GM18951 (cell line): ENCODE results near the gene PXDN.

Experiments used
- POLR2A ChIP-seq: IDR thresholded peaks from 4 replicates; pipeline ENCODE4 v1.6.1; 2011; ENCODE audit warnings: mild to moderate bottlenecking; ENCODE audit not compliant: insufficient read length, insufficient read depth; ENCODE audit errors: extremely low read depth
- in situ Hi-C: fragments of 300-500 bp; cut with MboI; formaldehyde crosslinking; loops from one replicate; pipeline ENCODE4 v1.12.0; 2022; ENCODE audit warnings: low sequenced_read_pairs, mixed read lengths, inconsistent platforms; ENCODE audit not compliant: unreplicated experiment

Gene PXDN

DNA sequence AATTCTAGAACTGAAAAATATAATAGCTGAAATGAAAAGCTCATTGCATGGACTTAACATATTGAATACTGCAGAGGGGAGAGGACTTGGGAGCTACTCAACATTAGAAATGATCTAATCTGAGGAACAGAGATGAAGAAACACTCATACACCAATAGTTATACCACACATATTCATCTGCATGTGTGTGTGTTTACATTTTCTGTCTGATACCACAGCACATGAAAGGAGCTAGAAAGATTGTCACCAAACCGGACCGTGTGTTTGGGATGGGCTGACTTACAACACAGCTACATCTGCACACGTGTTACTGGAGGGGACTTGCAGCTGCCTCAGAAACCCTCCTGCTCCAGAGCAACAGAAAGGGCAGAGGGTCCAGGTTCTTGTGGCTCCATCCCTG lies 47.8 kb downstream of the PXDN start:
- TF ChIP-seq POLR2A: no peak

DNA sequence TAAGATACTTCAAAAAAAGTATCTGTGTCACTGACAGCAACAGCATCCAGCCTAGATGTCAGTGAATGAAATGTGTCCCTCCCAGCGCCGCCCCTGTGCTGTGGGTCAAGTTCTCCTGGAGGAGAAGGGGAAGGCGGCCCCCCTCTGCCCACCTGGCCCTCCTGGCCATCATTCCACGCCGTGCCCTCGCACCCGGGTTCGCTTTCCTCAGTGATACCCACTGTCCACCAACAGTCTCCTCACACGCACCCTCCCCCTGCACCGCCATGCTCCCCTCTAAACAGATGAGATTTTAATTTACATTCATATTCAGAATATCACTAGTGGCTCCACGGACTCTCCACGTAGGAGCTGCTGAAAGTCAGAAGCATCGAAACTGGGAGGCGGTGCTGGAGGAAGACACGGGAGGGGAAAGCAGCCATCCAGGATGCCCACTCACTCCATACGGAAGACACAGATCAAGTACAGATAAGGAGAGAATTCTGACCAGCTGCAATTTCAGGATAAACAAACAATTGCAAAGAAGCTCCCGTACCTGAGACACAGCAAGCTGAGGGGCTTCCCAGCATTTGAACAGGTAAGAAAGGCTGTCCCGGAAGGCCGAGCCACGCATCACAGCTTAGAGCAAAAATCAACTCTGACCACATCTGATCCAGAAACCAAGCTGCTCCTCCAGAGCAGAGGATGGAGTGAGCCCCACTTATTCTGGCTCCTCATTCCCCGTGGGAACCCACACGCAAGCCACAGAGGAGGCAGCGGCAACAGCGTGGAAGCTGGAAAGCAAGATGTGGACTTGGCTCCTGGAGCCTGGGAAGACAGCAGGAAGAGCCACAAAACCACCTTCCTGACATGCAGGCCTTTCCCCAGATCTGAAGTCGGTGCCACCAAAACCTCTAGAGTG lies 49.7 kb downstream of the PXDN start:
- no peak for TF ChIP-seq POLR2A

More for the DNA sequence above, 47.8 kb downstream of the PXDN start:
- in situ Hi-C loops: no loop called here

DNA sequence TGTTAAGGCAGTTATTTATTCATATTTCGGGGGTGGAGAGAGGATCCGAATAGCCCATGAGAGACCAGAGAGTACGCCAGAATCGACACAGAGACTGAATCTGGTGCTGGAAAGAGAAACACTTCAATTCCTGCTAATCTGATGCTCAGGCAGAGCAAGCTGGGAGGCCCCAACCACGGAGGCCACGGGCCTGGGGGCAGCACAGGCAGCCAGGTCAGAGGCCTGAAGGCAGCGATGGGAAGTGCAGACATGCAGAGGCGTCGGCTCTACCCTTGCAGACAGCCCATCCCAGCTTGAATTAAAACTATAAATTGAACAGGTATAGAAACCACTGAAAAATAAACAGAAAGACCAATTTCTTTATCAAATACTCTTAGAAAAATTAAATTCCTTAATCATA lies 50.6 kb downstream of the PXDN start:
- no peak for TF ChIP-seq POLR2A
- in situ Hi-C loops: no loop called here

More for the DNA sequence above, 49.7 kb downstream of the PXDN start:
- in situ Hi-C loops: no loop called here

DNA sequence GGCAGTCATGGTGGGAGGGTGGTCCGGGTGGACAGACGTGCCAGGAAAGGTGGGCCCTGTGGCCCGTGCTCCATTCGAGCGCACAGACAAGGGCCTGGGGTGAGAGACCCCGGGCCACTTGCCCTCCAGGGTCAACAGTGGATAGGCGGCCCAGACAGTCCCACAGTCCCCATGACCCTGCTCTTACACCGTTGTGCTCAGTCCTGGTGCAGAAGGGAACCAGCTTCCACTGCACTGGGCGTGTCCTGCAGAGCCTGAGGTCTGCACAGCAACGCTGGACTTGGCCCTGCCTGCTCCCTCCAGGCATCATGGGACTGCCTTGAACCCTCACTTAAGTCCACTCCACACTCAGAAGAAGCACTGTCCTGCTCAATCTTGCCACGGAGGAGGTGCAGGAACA lies 52.0 kb downstream of the PXDN start:
- in situ Hi-C loops: no loop called here

DNA sequence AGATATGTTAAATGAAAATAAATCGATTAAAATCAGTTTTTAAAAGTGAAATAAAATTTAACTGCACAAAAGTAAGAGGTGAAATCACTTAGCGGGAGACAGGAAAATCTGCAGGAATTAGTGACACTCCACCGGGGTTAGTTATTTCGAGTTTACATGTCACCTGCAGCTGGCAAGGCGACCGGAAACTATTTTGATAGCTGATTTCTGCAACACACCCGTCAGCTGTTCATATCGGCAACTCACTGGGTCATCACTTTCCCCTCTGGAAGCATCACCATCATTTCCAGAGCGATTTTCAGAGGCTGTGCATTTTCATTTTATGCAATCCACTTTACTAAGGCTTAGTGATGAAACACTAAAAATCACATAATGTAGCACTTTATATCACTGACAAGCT lies 52.9 kb downstream of the PXDN start:
- in situ Hi-C loops: no loop called here
- TF ChIP-seq POLR2A: no peak

More for the DNA sequence above, 52.0 kb downstream of the PXDN start:
- TF ChIP-seq POLR2A: no peak

DNA sequence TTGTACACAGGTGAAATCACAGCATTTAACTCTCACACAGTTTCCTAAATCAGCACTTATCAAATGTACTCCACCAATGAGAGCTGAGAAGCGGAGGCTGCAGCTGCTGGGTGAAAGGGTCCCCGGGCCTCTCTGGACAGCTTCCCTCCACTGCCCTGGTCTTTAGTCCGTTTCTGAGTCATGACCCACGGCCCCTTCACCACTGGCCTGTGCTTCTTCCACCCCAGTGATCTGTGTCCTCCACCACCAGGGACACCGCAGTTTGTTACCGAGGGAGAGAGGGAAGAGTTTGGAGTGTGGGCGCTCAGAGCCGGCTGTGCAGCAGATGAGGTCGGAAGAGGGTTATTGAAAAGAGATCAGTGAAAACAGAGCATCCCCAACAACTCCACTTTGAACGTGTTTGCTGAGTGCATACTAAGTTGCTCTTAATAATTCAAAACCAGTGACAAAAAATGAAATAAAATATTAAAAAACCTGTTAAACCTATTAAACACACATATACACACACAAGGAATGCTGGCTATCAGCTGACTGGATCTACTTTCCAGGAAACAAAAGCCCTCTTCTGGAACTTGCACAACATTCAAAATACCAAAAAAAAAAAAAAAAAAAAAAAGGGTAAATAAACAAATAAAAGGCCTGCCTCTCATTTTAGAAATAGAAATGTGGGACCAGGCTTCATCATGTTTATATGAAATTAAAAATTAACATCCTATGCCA lies 54.1 kb downstream of the PXDN start:
- in situ Hi-C loops: no loop called here
- no peak for TF ChIP-seq POLR2A

DNA sequence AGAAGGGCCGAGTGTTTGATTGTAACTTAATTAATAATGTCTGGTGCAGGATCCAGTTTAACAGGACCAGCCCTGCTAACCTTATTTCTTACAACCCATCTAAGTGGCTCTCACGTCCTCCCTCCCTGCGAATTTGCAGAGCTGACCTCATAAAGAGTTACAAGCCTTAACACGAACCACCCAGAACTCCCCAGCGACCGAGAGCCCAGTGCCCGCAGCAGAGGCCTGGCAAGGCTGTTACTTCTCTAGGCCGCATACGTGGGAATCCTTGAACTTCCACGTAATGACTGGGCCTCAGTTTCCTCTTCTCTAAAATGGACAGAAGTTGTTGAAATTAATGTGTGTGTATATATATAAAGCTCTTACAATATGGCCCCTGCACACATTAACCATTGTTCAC lies 55.5 kb downstream of the PXDN start:
- no peak for TF ChIP-seq POLR2A
- in situ Hi-C loops: no loop called here

DNA sequence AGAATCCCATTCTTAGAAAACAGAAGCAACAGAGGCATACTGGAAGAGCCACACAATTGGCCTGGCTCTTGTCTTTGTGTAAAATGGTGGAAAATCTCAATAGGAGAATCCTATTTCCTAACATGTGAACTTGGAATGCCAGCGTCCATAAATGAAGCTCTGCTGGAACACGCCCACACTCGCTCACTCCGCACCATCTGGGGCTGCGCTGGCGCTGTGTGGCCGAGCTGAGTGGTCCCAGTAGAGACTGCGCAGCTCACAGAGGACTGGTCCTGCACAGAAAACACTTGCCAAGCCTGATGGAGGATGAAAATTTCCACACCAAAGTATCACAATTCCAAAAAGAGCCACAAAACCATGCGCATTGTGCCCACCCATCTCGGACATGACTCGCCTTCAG lies 56.2 kb downstream of the PXDN start:
- in situ Hi-C loops: no loop called here
- no peak for TF ChIP-seq POLR2A

DNA sequence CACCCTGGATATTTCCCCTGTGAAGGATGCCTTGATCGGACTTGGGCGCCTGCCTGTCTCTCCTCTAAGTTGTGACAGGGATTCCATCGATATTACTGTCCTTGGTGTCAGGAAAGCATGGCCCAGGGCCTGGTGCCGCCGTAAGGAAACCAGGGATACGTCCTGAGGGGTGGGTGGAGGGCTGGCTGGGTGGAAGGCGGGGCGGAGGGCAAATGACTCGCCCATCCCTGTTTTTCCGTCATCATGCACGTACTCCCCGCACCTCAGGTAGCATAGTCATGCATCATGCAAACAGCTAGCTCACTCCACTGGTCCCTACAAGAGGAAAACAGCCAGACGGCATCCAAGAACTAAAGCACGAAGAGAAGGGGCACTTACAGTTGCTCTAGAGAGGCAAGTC lies 57.1 kb downstream of the PXDN start:
- in situ Hi-C loops: no loop called here
- TF ChIP-seq POLR2A: no peak

DNA sequence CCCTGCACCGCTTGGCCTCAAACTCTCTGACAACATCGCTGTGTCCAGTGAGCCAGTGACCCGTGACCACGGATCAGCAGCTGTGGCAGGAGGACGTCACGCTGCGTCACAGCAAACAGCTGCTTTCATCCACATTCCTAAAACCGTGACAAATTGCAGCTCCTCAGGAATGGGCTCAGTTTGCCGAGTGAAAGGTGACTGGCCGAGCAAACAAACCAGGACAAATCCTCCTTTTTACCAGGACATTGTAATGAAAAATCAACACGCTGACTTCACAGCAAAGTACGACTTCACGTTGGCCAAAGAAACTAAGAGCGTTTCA lies 57.6 kb downstream of the PXDN start:
- in situ Hi-C loops: no loop called here

DNA sequence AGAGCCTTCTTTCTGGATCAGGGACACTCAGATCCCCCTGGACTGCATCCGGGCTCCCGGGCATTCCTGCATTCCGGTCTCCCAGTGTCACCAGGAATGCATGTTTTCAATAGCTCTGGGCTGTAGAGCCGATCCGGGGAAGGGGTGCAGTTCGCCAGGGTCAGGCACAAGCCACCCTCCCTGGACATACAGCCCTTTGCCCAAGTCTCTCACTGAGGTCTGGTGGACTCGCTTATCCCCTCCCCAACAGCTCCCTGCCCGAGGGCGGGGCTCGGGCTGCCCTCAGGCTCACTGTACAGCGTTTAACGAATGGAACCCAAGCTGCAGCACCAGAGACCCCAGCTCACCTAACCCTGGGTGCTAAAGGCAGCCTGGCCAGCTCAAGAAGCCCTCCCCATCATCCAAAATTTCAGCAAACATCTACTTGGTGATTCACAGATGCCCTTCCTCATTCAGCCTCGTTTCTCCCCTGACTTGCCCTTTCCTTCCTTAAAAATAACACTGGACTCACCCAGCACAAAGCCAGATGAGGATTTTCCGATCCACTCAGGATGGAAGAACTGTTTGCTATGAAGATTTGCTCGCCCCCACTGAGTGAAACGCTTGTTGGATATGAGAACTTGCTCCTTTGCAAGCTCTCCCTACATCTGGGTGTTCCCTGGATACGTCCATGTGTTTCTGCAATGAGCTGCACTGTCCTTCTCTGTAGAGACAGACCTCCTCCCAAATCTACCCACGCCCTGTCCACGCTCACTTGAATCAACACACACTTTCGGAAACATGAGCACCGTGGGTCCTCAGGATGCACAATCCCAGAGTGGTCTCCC lies 58.1 kb downstream of the PXDN start:
- TF ChIP-seq POLR2A: no peak
- in situ Hi-C loops: no loop called here

More for the DNA sequence above, 57.6 kb downstream of the PXDN start:
- no peak for TF ChIP-seq POLR2A

DNA sequence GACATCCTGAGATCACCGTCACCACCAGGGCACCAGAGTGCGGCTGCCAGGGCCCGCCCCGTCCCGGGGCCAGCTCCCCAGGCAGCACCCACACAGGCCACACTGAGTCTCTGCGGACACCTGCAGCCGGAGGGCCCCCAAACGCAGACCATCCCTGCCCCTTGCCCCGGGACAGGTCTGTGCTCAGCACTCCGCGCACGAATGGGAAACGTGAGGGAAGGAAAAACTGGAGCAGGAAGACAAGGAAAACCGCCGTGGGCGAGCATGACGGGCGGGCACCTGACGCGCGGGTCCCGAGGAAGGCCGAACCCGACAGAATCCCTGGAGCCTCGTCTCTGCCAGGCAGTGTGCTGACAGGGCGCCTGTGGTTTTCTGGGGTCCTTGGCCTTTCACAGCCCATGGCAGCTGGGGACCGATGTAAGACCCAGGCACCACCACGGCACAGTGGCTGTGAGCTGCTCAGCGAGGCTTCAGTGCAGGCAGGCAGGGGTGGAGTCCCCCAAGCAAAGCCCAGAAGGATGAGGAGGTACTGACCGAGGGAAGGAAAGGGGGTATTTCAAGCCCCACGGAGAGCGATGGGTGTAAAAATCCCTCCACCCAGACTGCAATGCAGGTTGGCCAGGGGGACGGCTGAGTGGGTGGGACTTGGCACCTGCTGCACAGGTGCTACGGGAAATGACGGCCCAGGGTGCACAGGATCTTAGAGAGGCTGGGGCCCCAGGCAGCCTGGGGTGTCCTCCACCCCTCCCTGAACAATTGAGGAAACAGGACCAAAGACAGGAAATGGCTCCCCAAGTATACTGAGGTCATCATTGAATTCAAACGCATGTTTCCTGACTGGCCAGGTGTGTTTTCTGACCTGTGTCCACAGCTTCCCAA lies 59.0 kb downstream of the PXDN start:
- in situ Hi-C loops: no loop called here

DNA sequence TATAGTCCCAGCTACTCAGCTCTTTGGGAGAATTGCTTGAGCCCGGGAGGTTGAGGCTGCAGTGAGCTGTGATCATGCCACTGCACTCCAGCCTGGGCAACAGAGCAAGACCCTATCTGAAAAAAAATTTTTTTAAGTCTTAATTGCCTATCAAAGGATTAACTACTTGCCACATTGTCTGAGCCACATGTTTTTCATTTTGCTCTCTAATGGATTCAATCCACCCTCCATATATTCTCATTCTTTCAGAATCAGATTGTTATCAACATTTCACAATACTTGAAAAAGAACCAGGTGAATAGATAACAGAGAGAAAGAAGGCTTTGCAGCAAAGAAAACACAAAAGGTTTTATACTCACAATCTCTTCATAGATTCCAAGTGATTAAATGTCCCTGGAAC lies 61.0 kb downstream of the PXDN start:
- in situ Hi-C loops: no loop called here
- TF ChIP-seq POLR2A: no peak

More for the DNA sequence above, 59.0 kb downstream of the PXDN start:
- TF ChIP-seq POLR2A: no peak

DNA sequence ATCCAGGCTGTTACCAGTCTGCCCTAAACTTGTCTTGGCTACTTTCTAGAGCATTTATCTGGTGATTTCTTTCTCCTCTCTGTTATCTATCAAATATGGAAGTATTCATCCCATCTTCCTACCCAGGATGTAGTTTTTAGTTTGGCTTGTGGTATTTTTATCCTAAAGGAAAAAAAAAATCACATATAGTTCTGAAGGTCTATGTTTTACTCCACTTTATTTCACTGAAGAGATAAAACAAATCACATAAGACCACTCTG lies 62.2 kb downstream of the PXDN start:
- in situ Hi-C loops: no loop called here
- TF ChIP-seq POLR2A: no peak
